RWPE2 (cell line): ENCODE data around the gene DEFB113.
"Not testable (repeated sequence)": the region's sequence is repeated elsewhere in the genome, so short reads cannot be mapped to it uniquely, and the experiment has no call there.

Source experiments
- ATAC-seq: fragments of 200-7000 bp; cut with Tn5 transposase; 3 replicates; pipeline ENCODE4 v1.9.1; 2021; ENCODE audit warnings: low read depth
- DNase-seq: peaks from one replicate; pipeline ENCODE4 v3.0.0-alpha.2; 2020; ENCODE audit warnings: low spot score
- H3K27ac ChIP-seq: fragments of 450-650 bp; 2 replicates; pipeline ENCODE4 v1.5.1; 2017; ENCODE audit warnings: mild to moderate bottlenecking; ENCODE audit not compliant: poor library complexity, severe bottlenecking
- H3K27me3 ChIP-seq: fragments of 250-450 bp; sonication (Bioruptor Pico); 2 replicates; pipeline ENCODE4 v1.5.1; 2021; ENCODE audit warnings: mild to moderate bottlenecking, moderate library complexity; ENCODE audit not compliant: insufficient read depth, poor library complexity, severe bottlenecking
- H3K36me3 ChIP-seq: fragments of 250-450 bp; sonication (Bioruptor Pico); 2 replicates; pipeline ENCODE4 v1.5.1; 2020; ENCODE audit warnings: low read depth, mild to moderate bottlenecking, moderate library complexity
- H3K4me1 ChIP-seq: fragments of 250-450 bp; sonication (Bioruptor Pico); 2 replicates; pipeline ENCODE4 v1.5.1; 2021; ENCODE audit warnings: mild to moderate bottlenecking, moderate library complexity; ENCODE audit not compliant: insufficient read depth, poor library complexity, severe bottlenecking
- H3K4me3 ChIP-seq: fragments of 250-450 bp; sonication (Bioruptor Pico); 2 replicates; pipeline ENCODE4 v1.5.1; 2021; ENCODE audit warnings: mild to moderate bottlenecking, moderate library complexity; ENCODE audit not compliant: severe bottlenecking
- H3K9me3 ChIP-seq: fragments of 250-450 bp; sonication (Bioruptor Pico); 2 replicates; pipeline ENCODE4 v1.5.1; 2021; ENCODE audit warnings: mild to moderate bottlenecking, moderate library complexity; ENCODE audit not compliant: severe bottlenecking
- CTCF ChIP-seq: fragments of 450-650 bp; IDR thresholded peaks from one replicate; pipeline ENCODE4 v1.5.1; 2017; ENCODE audit warnings: mild to moderate bottlenecking, moderate library complexity; ENCODE audit not compliant: poor library complexity, severe bottlenecking

Gene DEFB113

GRCh38 chr6:49955847-49956246 is 13.6 kb downstream of the DEFB113 start:
- DNase-seq (no peak), ATAC-seq (no peak)
- Histone ChIP-seq H3K4me3 (no peak overlapping the region), H3K4me1 (no peaks in the 10 kb centered on the region), H3K27ac (no peak overlapping the region), H3K36me3 (no peaks in the 10 kb centered on the region), H3K9me3 (no peaks in the 10 kb centered on the region), H3K27me3 (no peaks in the 10 kb centered on the region)
- TF ChIP-seq CTCF: no peak

DNA sequence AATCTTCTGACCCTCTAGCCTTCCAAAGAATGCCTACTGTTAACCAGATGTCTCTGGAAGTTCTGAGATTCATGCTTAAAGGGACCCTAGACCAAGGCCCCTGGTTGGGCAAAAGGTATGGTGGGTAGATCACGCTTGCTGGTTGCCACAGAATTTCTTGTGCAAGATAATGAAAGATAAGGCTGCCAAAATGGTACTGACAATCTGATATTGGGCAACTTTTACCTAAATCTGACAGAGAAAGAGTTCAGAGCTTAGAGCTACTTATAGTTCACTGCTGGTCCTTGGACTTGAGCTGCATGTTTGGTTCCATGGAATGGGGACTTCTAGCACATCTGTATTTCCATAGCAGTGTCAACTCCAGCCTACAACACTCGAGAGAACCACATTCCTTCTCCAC is 17.5 kb downstream of the DEFB113 start:
- no peak for ATAC-seq
- H3K4me3 ChIP-seq: no peak overlapping the region
- H3K4me1 ChIP-seq: no peaks in the 10 kb centered on the region
- no peak for DNase-seq
- no peak for TF ChIP-seq CTCF
- H3K27me3 ChIP-seq: no peaks in the 10 kb centered on the region
- H3K27ac ChIP-seq: no peak overlapping the region
- H3K9me3 ChIP-seq: no peaks in the 10 kb centered on the region
- H3K36me3 ChIP-seq: no peaks in the 10 kb centered on the region

GRCh38 chr6:49950415-49950751 is 19.0 kb downstream of the DEFB113 start:
- no peak for TF ChIP-seq CTCF
- no peak for DNase-seq
- no peaks in the 10 kb centered on the region for H3K27me3 ChIP-seq
- no peak overlapping the region for H3K27ac ChIP-seq
- no peak for ATAC-seq
- no peaks in the 10 kb centered on the region for H3K4me1 ChIP-seq
- H3K9me3 ChIP-seq: no peaks in the 10 kb centered on the region
- H3K4me3 ChIP-seq: no peak overlapping the region
- H3K36me3 ChIP-seq: no peaks in the 10 kb centered on the region

- DNase-seq (no peak), ATAC-seq (no peak)
- no peaks in the 10 kb centered on the region for H3K36me3 ChIP-seq
- H3K4me3 ChIP-seq: no peak overlapping the region
- no peak for TF ChIP-seq CTCF
- H3K27ac ChIP-seq: no peak overlapping the region
- no peaks in the 10 kb centered on the region for H3K4me1 ChIP-seq
- H3K9me3 ChIP-seq: no peaks in the 10 kb centered on the region
- H3K27me3 ChIP-seq: no peaks in the 10 kb centered on the region
Measured at GRCh38 chr6:49949062-49949461, 20.4 kb downstream of the DEFB113 start.

- H3K36me3 ChIP-seq: no peaks in the 10 kb centered on the region
- DNase-seq (no peak), ATAC-seq (no peak)
- H3K4me1 ChIP-seq: no peaks in the 10 kb centered on the region
- H3K4me3 ChIP-seq: no peak overlapping the region
- H3K9me3 ChIP-seq: no peaks in the 10 kb centered on the region
- H3K27ac ChIP-seq: no peak overlapping the region
- no peaks in the 10 kb centered on the region for H3K27me3 ChIP-seq
- no peak for TF ChIP-seq CTCF
Measured at GRCh38 chr6:49946835-49947234, 22.6 kb downstream of the DEFB113 start.

GRCh38 chr6:49944068-49944467 is 25.4 kb downstream of the DEFB113 start:
- not testable (repeated sequence) for DNase-seq, H3K27me3 ChIP-seq, H3K36me3 ChIP-seq, H3K27ac ChIP-seq, H3K4me3 ChIP-seq, H3K9me3 ChIP-seq, ATAC-seq, H3K4me1 ChIP-seq
